ENCODE measurements around the gene DHX32. TPM values are rescaled to one million over a fixed set of nuclear protein-coding genes. Genes with fewer than 3 reads are reported as not detected.

The DHX32 gene
- total RNA-seq, 1 donor, result 8.3 TPM

- Histone ChIP-seq H3K4me3 (ENCODE audit: low read length) (no peak overlapping the region), H3K4me1 (ENCODE audit: insufficient read depth, low read length) (no peaks in the 10 kb centered on the region)
Observed at GRCh38 chr10:125844751-125845221, 36.3 kb downstream of the DHX32 start.

GRCh38 chr10:125843603-125844329, 37.3 kb downstream of the DHX32 start:
- H3K27me3 ChIP-seq (ENCODE audit: insufficient read depth, low read length), result no peaks in the 10 kb centered on the region
- no peaks in the 10 kb centered on the region for H3K4me1 ChIP-seq (ENCODE audit: insufficient read depth, low read length)
- H3K9me3 ChIP-seq (ENCODE audit: low read depth, low read length), result no peaks in the 10 kb centered on the region
- no peak overlapping the region for H3K4me3 ChIP-seq (ENCODE audit: low read length)

More at GRCh38 chr10:125844751-125845221, 36.3 kb downstream of the DHX32 start:
- H3K27me3 ChIP-seq (ENCODE audit: insufficient read depth, low read length), result no peaks in the 10 kb centered on the region
- no peaks in the 10 kb centered on the region for H3K9me3 ChIP-seq (ENCODE audit: low read depth, low read length)

GRCh38 chr10:125840955-125841354, 40.1 kb downstream of the DHX32 start:
- H3K9me3 ChIP-seq (ENCODE audit: low read depth, low read length), result no peaks in the 10 kb centered on the region
- no peaks in the 10 kb centered on the region for H3K4me1 ChIP-seq (ENCODE audit: insufficient read depth, low read length)
- H3K27me3 ChIP-seq (ENCODE audit: insufficient read depth, low read length), result no peaks in the 10 kb centered on the region
- H3K4me3 ChIP-seq (ENCODE audit: low read length), result no peak overlapping the region

GRCh38 chr10:125840406-125840805, 40.7 kb downstream of the DHX32 start:
- no peak overlapping the region for H3K4me3 ChIP-seq (ENCODE audit: low read length)
- H3K27me3 ChIP-seq (ENCODE audit: insufficient read depth, low read length), result no peaks in the 10 kb centered on the region
- no peaks in the 10 kb centered on the region for H3K9me3 ChIP-seq (ENCODE audit: low read depth, low read length)
- no peaks in the 10 kb centered on the region for H3K4me1 ChIP-seq (ENCODE audit: insufficient read depth, low read length)

GRCh38 chr10:125838802-125839575, 42.1 kb downstream of the DHX32 start:
- Histone ChIP-seq H3K4me3 (ENCODE audit: low read length) (no peak overlapping the region), H3K4me1 (ENCODE audit: insufficient read depth, low read length) (no peaks in the 10 kb centered on the region), H3K9me3 (ENCODE audit: low read depth, low read length) (no peaks in the 10 kb centered on the region), H3K27me3 (ENCODE audit: insufficient read depth, low read length) (no peaks in the 10 kb centered on the region)

GRCh38 chr10:125836746-125837145, 44.3 kb downstream of the DHX32 start:
- no peaks in the 10 kb centered on the region for H3K27me3 ChIP-seq (ENCODE audit: insufficient read depth, low read length)
- H3K4me1 ChIP-seq (ENCODE audit: insufficient read depth, low read length), result no peaks in the 10 kb centered on the region
- no peak overlapping the region for H3K4me3 ChIP-seq (ENCODE audit: low read length)
- no peaks in the 10 kb centered on the region for H3K9me3 ChIP-seq (ENCODE audit: low read depth, low read length)

GRCh38 chr10:125828311-125828710, 52.8 kb downstream of the DHX32 start:
- H3K4me1 ChIP-seq (ENCODE audit: insufficient read depth, low read length), result peaks cover 18% of the 10 kb centered on the region
- no peaks in the 10 kb centered on the region for H3K27me3 ChIP-seq (ENCODE audit: insufficient read depth, low read length)
- no peaks in the 10 kb centered on the region for H3K9me3 ChIP-seq (ENCODE audit: low read depth, low read length)
- no peak overlapping the region for H3K4me3 ChIP-seq (ENCODE audit: low read length)

GRCh38 chr10:125827133-125827532, 54.0 kb downstream of the DHX32 start:
- H3K4me1 ChIP-seq (ENCODE audit: insufficient read depth, low read length), result peaks cover 25% of the 10 kb centered on the region
- no peaks in the 10 kb centered on the region for H3K27me3 ChIP-seq (ENCODE audit: insufficient read depth, low read length)
- H3K4me3 ChIP-seq (ENCODE audit: low read length), result no peak overlapping the region
- H3K9me3 ChIP-seq (ENCODE audit: low read depth, low read length), result no peaks in the 10 kb centered on the region

- Histone ChIP-seq H3K27me3 (ENCODE audit: insufficient read depth, low read length) (no peaks in the 10 kb centered on the region), H3K4me3 (ENCODE audit: low read length) (no peak overlapping the region), H3K4me1 (ENCODE audit: insufficient read depth, low read length) (peaks cover 29% of the 10 kb centered on the region), H3K9me3 (ENCODE audit: low read depth, low read length) (no peaks in the 10 kb centered on the region)
Observed at GRCh38 chr10:125824736-125825135, 56.4 kb downstream of the DHX32 start.

- Histone ChIP-seq H3K27me3 (ENCODE audit: insufficient read depth, low read length) (no peaks in the 10 kb centered on the region), H3K4me3 (ENCODE audit: low read length) (peak overlapping the region; percentile 95), H3K4me1 (ENCODE audit: insufficient read depth, low read length) (peaks cover 29% of the 10 kb centered on the region), H3K9me3 (ENCODE audit: low read depth, low read length) (no peaks in the 10 kb centered on the region)
Observed at GRCh38 chr10:125823663-125824251, 57.3 kb downstream of the DHX32 start.

GRCh38 chr10:125822878-125823662, 58.0 kb downstream of the DHX32 start, which contains the start of the genes BCCIP and UROS:
TSS of gene BCCIP (plus strand) at chr10:125823546. CDS start at chr10:125823558, 12 bp downstream.
TSS of gene UROS (minus strand) at chr10:125823258. CDS start at chr10:125816499, 6,759 bp downstream.
- no peaks in the 10 kb centered on the region for H3K9me3 ChIP-seq (ENCODE audit: low read depth, low read length)
- peak within 1 kb of the TSS; percentile 95 for H3K4me3 ChIP-seq (ENCODE audit: low read length)
- peaks cover 29% of the 10 kb centered on the region for H3K4me1 ChIP-seq (ENCODE audit: insufficient read depth, low read length)
- H3K27me3 ChIP-seq (ENCODE audit: insufficient read depth, low read length), result no peaks in the 10 kb centered on the region

- Histone ChIP-seq H3K4me3 (ENCODE audit: low read length) (no peak overlapping the region), H3K27me3 (ENCODE audit: insufficient read depth, low read length) (no peaks in the 10 kb centered on the region), H3K4me1 (ENCODE audit: insufficient read depth, low read length) (peaks cover 29% of the 10 kb centered on the region), H3K9me3 (ENCODE audit: low read depth, low read length) (no peaks in the 10 kb centered on the region)
Observed at GRCh38 chr10:125820701-125821100, 60.4 kb downstream of the DHX32 start.

GRCh38 chr10:125817337-125817946, 63.6 kb downstream of the DHX32 start:
- Histone ChIP-seq H3K27me3 (ENCODE audit: insufficient read depth, low read length) (no peaks in the 10 kb centered on the region), H3K4me3 (ENCODE audit: low read length) (no peak overlapping the region), H3K4me1 (ENCODE audit: insufficient read depth, low read length) (peaks cover 8% of the 10 kb centered on the region), H3K9me3 (ENCODE audit: low read depth, low read length) (no peaks in the 10 kb centered on the region)

GRCh38 chr10:125816548-125816947, 64.5 kb downstream of the DHX32 start:
- Histone ChIP-seq H3K27me3 (ENCODE audit: insufficient read depth, low read length) (no peaks in the 10 kb centered on the region), H3K4me1 (ENCODE audit: insufficient read depth, low read length) (no peaks in the 10 kb centered on the region), H3K9me3 (ENCODE audit: low read depth, low read length) (no peaks in the 10 kb centered on the region), H3K4me3 (ENCODE audit: low read length) (no peak overlapping the region)

All from mononuclear cell (primary cell).